Measurements from ENCODE around the gene UNC5C.

Gene UNC5C

GRCh38 chr4:95256108-95256835 lies 292.5 kb downstream of the UNC5C start:
- no peak for DNase-seq

GRCh38 chr4:95255396-95256107 lies 293.2 kb downstream of the UNC5C start:
- no peak for DNase-seq

GRCh38 chr4:95251568-95251967 lies 297.2 kb downstream of the UNC5C start:
- no peak for DNase-seq

- no peak for DNase-seq
These were observed 298.1 kb downstream of the UNC5C start for GRCh38 chr4:95250544-95251137.

- no peak for DNase-seq
These were observed 299.2 kb downstream of the UNC5C start for GRCh38 chr4:95249426-95250021.

- no peak for DNase-seq
These were observed 299.9 kb downstream of the UNC5C start for GRCh38 chr4:95248720-95249425.

- DNase-seq = no peak
These were observed 304.9 kb downstream of the UNC5C start for GRCh38 chr4:95243892-95244291.

- no peak for DNase-seq
These were observed 310.2 kb downstream of the UNC5C start for GRCh38 chr4:95238554-95238953.

GRCh38 chr4:95232358-95233156 lies 316.2 kb downstream of the UNC5C start:
- no peak for DNase-seq

GRCh38 chr4:95231681-95232080 lies 317.1 kb downstream of the UNC5C start:
- DNase-seq = no peak

- no peak for DNase-seq
These were observed 322.9 kb downstream of the UNC5C start for GRCh38 chr4:95225849-95226248.

- no peak for DNase-seq
These were observed 324.4 kb downstream of the UNC5C start for GRCh38 chr4:95224402-95224801.

- DNase-seq = no peak
These were observed 328.3 kb downstream of the UNC5C start for GRCh38 chr4:95220205-95221175.

GRCh38 chr4:95219109-95219508 lies 329.7 kb downstream of the UNC5C start:
- DNase-seq = no peak

GRCh38 chr4:95217197-95217596 lies 331.6 kb downstream of the UNC5C start:
- no peak for DNase-seq

- no peak for DNase-seq
These were observed 332.1 kb downstream of the UNC5C start for GRCh38 chr4:95216636-95217035.

- DNase-seq = no peak
These were observed 332.7 kb downstream of the UNC5C start for GRCh38 chr4:95215991-95216605.

- DNase-seq = no peak
These were observed 333.7 kb downstream of the UNC5C start for GRCh38 chr4:95215043-95215442.

GRCh38 chr4:95214408-95214807 lies 334.4 kb downstream of the UNC5C start:
- no peak for DNase-seq

- DNase-seq = no peak
These were observed 335.4 kb downstream of the UNC5C start for GRCh38 chr4:95213366-95213765.
